ENCODE data around the gene RHOJ.
"Not testable (repeated sequence)": the region's sequence is repeated elsewhere in the genome, so short reads cannot be mapped to it uniquely, and the experiment has no call there.

RHOJ gene

GRCh38 chr14:63204407-63205043 is at the start of gene RHOJ:
RHOJ (plus strand) TSS chr14:63204443; CDS start chr14:63204870, 427 bp downstream.
- DNase-seq = peak; percentile 78

DNA sequence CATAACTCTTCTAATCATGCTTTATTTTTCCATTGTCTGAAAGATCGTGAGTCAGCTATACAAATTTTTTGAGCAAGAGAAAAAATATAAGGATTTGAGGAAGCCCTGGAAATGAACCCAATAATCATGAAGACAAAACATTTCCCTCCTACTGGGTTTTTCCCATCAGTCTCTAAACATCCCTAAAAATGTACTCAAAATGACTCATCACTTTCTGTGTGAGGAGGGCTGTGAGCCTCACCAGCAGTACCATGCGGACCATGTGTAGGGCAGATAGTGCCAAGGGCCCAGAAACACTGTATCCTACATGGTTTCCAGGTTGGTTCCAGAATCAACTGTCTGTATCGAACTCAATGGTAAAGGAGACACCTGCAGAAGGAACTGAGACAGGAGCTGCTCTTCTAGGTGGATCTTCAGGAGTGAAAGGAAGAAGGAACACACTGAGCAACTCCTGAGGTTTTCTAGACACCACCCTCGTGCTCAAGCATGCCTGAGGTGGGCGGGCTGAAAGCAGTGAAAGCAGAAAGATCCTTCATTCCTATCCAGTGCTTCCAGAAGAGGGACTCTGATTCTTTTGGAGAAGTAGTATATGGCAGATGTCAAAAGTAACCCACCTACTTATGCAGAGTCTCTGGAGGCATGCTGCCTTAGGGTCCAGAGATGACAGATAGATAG is 48.6 kb upstream of the RHOJ start:
- no peak for DNase-seq

DNA sequence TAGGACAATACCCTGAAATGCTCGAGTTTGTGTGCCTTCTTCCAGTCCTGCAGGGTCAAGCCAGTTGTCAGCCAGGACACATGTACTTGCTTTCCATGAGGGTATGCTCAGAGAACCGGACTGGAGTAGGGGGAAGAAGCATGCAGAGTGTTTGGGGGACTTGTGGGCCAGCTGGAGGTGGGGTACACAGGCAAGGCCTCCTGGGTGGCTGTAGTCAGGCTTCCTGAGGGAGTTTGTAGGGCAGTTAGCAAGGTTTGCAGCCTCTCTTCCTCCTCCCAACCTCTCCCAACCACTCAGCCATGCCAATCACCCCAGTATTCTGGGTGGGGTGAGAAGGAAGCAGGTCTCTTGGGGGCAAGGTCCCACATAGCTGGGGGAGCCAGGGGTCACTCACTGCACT is 47.0 kb upstream of the RHOJ start:
- DNase-seq = no peak

- DNase-seq = no peak
Measured at GRCh38 chr14:63163306-63163705, 40.9 kb upstream of the RHOJ start.

DNA sequence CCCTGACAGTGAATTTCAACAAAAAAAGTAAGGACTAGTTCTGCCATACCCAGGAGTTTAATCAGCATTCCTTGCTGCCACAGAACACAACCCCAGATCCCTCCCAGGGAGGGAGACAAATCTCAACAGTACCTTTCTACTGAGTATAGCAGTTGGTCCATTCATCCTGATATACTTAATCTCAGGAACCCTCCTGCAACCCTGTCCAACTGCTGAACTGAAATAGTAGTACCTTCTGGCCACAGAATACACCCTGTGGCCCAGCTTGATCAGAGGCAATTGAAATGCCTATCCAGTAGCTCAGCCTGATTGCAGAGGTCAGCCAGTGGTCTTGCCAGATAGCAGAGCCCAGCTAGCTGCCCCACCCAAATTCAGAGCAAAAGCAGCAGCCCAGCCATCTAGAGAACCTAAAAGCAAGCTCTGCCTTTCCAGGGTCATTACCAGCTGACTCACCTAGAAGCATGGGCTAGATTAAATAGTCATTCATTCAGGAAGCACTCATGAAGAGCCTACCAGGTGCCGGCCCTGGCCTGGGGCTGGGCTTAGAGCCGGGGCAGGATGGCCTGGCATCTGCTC is 40.0 kb upstream of the RHOJ start:
- no peak for DNase-seq

DNA sequence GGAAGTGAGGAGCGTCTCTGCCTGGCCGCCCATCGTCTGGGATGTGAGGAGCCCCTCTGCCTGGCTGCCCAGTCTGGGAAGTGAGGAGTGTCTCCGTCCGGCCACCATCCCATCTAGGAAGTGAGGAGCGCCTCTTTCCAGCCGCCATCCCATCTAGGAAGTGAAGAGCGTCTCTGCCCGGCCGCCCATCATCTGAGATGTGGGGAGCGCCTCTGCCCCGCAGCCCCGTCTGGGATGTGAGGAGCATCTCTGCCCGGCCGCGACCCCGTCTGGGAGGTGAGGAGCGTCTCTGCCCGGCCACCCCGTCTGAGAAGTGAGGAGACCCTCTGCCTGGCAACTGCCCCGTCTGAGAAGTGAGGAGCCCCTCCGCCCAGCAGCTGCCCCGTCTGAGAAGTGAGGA is 39.0 kb upstream of the RHOJ start:
- not testable (repeated sequence) for DNase-seq

DNA sequence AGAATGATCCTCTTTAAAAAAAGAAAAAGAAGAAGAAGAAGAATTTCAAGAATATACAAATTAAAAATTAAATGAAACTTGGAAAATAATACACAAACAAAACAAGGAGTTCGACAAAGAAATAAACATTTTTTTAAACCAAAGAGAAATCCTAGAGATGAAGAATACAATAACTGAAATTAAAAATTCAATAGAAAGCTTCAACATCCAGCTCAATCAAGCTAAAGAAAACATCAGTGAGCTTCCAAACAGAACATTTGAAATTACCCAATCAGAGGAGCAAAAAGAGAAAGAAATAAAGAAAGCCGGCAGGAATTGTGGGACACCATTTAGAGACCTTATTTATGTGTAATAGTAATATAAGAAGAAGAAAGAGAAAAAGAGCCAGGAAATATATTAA is 37.2 kb upstream of the RHOJ start:
- DNase-seq = no peak

- peak; percentile 58 for DNase-seq
Measured at GRCh38 chr14:63174760-63175191, 29.5 kb upstream of the RHOJ start.

GRCh38 chr14:63175531-63175930 is 28.7 kb upstream of the RHOJ start:
- DNase-seq = no peak

DNA sequence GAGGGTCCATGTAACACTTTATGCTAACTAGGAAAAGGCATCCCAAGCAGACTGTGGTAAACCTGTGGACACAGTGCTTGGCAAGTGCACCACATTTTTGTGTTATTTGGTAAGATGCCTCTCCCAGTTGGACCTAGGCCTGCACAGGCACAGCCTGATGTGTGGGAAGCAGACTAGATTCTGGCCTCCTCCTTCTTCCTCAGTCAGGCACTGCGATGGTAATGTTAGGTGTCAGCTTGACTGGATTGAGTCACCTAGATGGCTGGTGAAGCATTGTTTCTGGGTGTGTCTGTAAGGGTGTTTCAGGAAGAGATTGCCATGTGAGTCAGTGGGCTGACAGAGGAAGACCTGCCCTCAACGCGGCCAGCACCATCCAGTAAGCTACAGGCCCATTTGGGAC is 25.3 kb upstream of the RHOJ start:
- DNase-seq = no peak

GRCh38 chr14:63179383-63179782 is 24.9 kb upstream of the RHOJ start:
- no peak for DNase-seq

DNA sequence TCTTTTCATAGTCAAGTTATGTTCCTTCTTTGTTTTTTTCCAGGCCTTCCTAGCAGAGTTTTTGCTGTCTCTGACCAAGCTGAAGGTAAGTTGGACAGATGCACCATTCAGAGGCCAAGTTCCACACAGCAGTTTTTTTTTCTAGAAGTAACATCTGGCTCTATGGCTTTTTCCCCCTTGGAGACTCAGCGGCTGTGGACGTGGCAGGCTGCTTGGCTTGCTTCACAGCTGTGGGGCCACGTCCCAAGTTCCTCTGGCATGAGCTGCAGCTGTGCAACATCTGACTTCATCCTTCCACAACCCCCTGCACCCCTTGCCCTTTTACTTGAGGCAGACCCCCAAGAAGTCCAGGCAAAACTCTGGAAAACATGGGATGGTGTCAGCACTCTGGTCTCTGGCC is 24.2 kb upstream of the RHOJ start:
- no peak for DNase-seq

DNA sequence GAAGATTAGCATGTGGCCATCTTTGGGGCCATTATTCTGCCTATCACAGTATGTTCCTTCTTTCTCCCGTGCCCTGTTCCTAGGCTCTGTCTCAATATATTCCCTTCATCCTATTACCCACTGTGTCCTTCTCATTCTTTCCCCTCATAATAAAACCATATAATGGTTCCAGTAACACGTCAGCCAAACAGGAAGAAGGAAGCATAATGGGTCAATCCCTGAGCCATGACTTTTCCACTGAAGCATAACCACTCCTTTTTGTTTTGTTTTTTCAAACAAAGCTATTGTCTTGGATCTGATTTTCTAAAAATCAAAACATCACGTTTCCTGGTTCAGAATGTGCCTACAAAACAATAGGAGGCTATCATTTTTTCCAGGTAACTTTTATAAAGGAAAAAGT is 21.3 kb upstream of the RHOJ start:
- no peak for DNase-seq

DNA sequence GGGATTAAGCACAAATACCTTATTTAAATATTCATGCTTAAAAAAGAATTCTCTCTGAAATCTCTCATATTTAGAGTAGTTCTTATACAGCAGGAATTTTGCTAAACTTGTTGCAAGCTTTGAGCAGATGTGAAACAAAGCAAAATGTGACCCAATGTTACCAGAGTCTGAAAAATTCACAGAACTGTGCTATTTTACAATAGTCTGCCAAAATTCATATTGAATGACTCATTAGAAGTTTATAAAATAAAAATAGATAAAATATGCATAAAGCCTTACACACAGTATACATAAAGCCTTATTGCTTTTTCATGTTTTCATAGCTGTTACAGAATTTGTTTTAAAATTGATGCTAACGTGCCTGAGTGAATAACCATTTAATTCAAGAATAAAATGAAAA is 17.8 kb upstream of the RHOJ start:
- no peak for DNase-seq

GRCh38 chr14:63191211-63191610 is 13.0 kb upstream of the RHOJ start:
- DNase-seq = no peak

GRCh38 chr14:63192085-63192484 is 12.2 kb upstream of the RHOJ start:
- no peak for DNase-seq

DNA sequence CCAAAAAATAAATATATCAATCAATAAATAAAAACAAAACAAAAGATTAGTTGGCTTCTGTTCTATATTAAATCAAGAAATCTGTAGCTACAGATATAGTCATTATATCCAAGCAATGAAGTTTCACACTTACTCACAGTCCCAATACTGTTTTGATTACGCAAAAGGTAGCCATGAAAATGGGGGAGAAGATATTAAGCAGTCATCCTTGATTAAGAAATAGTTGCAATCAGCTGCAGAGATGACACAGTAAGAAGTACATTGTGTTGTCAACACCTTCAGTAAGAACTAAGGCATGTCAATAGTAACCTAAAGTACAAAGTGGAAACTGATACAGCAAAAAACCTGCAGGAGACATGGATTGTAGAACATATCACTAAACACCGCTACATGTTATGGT is 11.0 kb upstream of the RHOJ start:
- DNase-seq = no peak

- DNase-seq = no peak
Measured at GRCh38 chr14:63200035-63200740, 4.1 kb upstream of the RHOJ start.

GRCh38 chr14:63200767-63201166 is 3.5 kb upstream of the RHOJ start:
- DNase-seq = no peak

DNA sequence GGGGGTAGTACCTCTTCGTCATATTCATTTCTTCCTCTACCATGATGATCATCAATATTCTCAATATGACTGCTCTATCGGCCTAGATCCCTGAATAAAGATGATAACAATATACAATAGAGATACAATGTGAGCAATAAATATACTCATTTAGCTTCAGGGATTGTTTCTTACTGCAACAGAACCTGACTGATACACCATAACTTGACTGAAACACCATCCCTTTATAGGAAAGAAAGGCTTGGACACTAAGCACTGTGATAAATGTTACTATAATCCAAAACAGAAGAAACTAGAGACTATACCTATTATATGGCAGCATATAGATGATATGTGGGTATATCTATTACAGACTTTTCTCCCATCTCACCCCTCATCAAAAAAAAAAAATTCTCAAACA is 1.2 kb upstream of the RHOJ start:
- DNase-seq = no peak

DNA sequence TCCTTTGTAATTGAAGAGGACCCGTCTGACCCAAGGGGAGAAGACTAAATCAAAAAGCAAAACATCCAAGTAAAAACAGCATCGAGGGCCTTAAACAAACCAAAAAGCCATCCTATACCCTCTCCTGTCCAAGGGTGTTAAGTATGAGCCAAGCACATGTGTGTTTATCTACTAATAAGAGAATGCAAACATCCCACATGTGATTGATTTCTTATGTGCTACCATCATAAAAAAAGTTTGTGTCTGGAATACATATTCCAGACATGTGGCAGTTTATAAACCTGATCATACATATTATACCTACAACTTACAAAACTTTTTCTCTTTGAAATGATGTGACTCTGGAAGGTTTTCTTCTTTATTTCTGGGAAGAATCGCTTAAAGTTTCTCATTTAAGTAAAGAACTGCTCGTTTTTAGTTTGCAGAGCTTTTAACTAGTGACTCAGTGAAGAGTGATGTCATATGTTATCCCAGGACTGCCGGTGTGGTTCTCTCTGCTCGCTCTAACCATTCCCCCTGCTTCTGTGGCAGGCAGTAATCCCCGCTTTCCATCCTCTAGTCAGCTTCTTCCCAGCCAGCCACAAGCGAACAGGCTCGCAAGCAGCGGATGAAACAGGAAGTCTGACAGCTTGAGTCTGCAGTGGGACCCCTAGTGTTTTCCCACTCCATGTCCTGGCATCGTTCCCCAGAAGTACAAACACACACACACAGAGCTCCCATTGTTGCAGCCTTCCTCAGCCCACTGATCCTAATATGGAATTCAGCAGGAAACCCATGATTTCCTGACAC is 431 bp upstream of the RHOJ start:
- peak; percentile 91 for DNase-seq

DNA sequence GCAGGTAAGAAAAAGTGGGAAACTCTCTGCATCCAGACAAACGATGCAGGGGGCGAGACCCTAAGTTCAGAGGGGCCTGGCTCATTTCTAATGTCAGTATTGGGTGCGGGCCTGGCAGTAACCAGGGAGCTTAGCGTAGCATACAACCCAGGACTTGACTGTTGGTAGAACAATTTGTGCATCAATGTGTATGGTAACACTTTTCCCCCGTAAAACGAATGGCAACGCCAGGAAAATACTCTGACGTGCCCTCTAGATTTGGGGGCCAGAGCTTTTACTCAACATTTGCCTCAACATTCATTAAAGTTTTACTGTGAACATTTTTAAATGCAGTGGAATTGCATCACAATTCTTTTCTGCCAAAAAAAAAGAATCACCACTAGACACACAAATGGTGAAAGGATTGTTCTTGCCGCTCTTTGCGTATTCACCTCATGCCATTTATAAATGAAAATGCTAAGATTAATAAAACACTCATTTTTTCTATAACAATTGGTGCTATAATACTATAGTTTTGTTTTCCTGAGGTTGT is 867 bp downstream of the RHOJ start:
- DNase-seq = no peak

DNA sequence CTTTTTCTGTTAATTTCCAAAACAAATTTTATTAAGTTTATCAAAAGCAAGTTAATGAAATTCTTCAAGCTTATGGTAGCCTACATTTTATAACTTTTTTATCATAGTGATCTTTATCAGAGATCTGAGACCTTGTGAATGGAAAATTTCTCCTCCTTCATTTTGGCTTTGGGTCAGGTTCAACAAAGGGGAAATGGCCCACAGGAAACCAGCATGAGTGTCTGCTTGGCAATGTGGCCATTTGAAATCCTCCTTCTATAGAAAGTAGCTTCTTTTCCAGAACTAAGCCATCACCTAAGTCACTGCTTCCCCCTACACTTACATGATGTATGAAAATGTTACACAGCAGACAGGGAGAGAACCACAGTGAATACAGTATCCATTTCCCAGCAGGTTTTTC is 1.6 kb downstream of the RHOJ start:
- no peak for DNase-seq

Data from NCI-H1092 (cell line).